HG02840 (cell line): Measurements from ENCODE around the gene MACROD2.

Source experiments
- ATAC-seq: cut with Tn5 transposase; IDR thresholded peaks from one replicate; pipeline ENCODE4 v1.9.1; 2021; ENCODE audit warnings: mild to moderate bottlenecking, moderate library complexity, moderate number of reproducible peaks; ENCODE audit not compliant: unreplicated experiment, low FRiP score

The MACROD2 gene

GRCh38 chr20:14724036-14724435, 728.7 kb downstream of the MACROD2 start:
- ATAC-seq: no peak

GRCh38 chr20:14724468-14724867, 729.2 kb downstream of the MACROD2 start:
- ATAC-seq: no peak

GRCh38 chr20:14726591-14726990, 731.3 kb downstream of the MACROD2 start:
- ATAC-seq: no peak

GRCh38 chr20:14727485-14728150, 732.3 kb downstream of the MACROD2 start:
- ATAC-seq: no peak

GRCh38 chr20:14729390-14729789, 734.1 kb downstream of the MACROD2 start:
- ATAC-seq: no peak

- ATAC-seq: no peak
These were observed 737.0 kb downstream of the MACROD2 start for GRCh38 chr20:14732343-14732742.

GRCh38 chr20:14732996-14733395, 737.7 kb downstream of the MACROD2 start:
- ATAC-seq: no peak

GRCh38 chr20:14740380-14740779, 745.1 kb downstream of the MACROD2 start:
- ATAC-seq: no peak

- no peak for ATAC-seq
These were observed 746.3 kb downstream of the MACROD2 start for GRCh38 chr20:14741616-14742015.

- peak; percentile 71 for ATAC-seq
These were observed 749.4 kb downstream of the MACROD2 start for GRCh38 chr20:14744723-14745122.

GRCh38 chr20:14745830-14746229, 750.5 kb downstream of the MACROD2 start:
- no peak for ATAC-seq

GRCh38 chr20:14751191-14751590, 755.9 kb downstream of the MACROD2 start:
- ATAC-seq: no peak

GRCh38 chr20:14757728-14758127, 762.4 kb downstream of the MACROD2 start:
- ATAC-seq: no peak

GRCh38 chr20:14758356-14758755, 763.0 kb downstream of the MACROD2 start:
- no peak for ATAC-seq

GRCh38 chr20:14759979-14760378, 764.7 kb downstream of the MACROD2 start:
- no peak for ATAC-seq

GRCh38 chr20:14761903-14762302, 766.6 kb downstream of the MACROD2 start:
- no peak for ATAC-seq

- ATAC-seq: no peak
These were observed 769.4 kb downstream of the MACROD2 start for GRCh38 chr20:14764511-14765369.

- ATAC-seq: no peak
These were observed 770.0 kb downstream of the MACROD2 start for GRCh38 chr20:14765370-14765701.

GRCh38 chr20:14773486-14773885, 778.2 kb downstream of the MACROD2 start:
- no peak for ATAC-seq

GRCh38 chr20:14775778-14776177, 780.5 kb downstream of the MACROD2 start:
- no peak for ATAC-seq

GRCh38 chr20:14777591-14777990, 782.3 kb downstream of the MACROD2 start:
- ATAC-seq: no peak

- no peak for ATAC-seq
These were observed 782.8 kb downstream of the MACROD2 start for GRCh38 chr20:14778096-14778495.
